Fibroblast of villous mesenchyme (primary cell): ENCODE measurements around the gene TLR1. TPM values are rescaled to one million over a fixed set of nuclear protein-coding genes. Genes with fewer than 3 reads are reported as not detected.
A peak's percentile ranks its signal among the peaks of the same experiment; 100 is the strongest.

Experiments
- DNase-seq: peaks from one replicate; pipeline ENCODE4 v3.0.0-alpha.2; 2010; ENCODE audit warnings: low read depth
- H3K4me3 ChIP-seq: 2 replicates; pipeline ENCODE4 v1.5.1; 2011; ENCODE audit warnings: low read depth, mild to moderate bottlenecking, low read length
- total RNA-seq: library from RNA; depleted of rRNA; stranded (reverse); fragments of >200 nt; gene quantifications from 2 replicates; pipeline ENCODE4 v1.2.3, GENCODE V29; 2012
- TF ChIP-seq, protein P1 (sequence below): IDR thresholded peaks from 2 replicates; pipeline ENCODE4 v1.5.1; 2012; ENCODE audit warnings: low read depth, mild to moderate bottlenecking, low read length; ENCODE audit not compliant: insufficient read depth

TLR1 gene
- total RNA-seq, 1 donor, result 0.86 TPM

DNA sequence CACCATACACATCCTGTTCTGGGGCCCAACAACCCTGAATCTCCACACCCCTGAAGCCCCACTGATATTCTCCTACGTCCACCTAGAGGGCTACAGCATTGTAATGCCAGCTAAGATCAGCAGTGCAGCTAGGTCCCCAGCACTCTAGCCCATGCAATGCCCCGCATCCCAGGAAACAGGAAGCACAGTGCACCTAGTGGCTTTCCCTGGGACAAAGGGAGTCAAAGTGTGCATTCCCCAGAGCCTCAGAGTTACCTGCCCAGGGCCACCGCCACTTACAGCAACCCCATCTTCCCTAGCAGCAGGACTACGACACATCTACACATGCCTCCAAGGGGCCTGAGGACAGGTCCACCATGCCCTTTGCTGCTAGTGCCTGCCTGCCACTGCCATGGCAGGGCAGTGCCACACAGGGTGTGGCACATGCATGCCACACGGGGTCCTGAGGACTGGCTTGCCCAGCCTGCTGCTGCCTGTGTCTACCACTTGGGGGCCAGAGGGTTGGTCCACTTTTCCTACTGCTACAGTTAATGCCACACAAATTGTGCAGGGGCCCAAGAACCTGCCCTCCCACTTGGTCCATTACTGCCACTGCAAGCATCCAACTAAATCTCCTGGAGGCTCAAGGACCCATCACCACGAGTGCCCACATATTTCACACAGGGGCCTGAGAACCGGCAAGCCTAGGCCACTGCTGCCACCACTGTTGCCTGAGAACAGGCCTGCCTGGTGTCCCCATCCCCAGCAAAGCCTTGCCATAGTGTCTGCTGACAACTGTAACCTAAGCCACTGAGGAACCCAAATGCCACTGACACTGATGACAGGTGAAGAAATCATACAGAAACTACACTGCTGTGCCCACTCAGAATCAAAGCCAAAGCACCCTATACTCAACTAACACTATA lies 28.3 kb upstream of the TLR1 start:
- TF ChIP-seq, protein P1, sequence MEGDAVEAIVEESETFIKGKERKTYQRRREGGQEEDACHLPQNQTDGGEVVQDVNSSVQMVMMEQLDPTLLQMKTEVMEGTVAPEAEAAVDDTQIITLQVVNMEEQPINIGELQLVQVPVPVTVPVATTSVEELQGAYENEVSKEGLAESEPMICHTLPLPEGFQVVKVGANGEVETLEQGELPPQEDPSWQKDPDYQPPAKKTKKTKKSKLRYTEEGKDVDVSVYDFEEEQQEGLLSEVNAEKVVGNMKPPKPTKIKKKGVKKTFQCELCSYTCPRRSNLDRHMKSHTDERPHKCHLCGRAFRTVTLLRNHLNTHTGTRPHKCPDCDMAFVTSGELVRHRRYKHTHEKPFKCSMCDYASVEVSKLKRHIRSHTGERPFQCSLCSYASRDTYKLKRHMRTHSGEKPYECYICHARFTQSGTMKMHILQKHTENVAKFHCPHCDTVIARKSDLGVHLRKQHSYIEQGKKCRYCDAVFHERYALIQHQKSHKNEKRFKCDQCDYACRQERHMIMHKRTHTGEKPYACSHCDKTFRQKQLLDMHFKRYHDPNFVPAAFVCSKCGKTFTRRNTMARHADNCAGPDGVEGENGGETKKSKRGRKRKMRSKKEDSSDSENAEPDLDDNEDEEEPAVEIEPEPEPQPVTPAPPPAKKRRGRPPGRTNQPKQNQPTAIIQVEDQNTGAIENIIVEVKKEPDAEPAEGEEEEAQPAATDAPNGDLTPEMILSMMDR, result peak; percentile 28
- no peak overlapping the region for H3K4me3 ChIP-seq
- no peak for DNase-seq

DNA sequence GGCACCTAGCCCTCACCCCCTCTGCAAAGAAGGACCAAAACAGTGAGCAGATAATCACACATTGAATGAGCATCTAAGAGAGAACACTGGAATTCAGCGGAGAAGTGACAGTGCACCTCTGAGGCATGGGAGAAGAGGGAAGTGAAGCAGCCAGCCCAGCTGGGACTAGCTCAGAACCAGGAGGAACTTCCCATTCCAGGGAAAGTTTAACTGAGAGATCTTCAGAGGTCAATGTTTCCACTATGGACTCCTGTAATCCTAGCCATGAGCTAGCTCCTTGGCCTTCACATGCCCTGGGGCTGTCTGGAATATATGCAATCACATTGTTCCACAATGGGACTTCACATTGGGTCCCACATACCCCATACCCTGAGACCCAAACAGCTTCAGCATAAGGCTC lies 27.6 kb upstream of the TLR1 start:
- TF ChIP-seq, protein P1, result no peak
- no peak for DNase-seq
- H3K4me3 ChIP-seq, result no peak overlapping the region

DNA sequence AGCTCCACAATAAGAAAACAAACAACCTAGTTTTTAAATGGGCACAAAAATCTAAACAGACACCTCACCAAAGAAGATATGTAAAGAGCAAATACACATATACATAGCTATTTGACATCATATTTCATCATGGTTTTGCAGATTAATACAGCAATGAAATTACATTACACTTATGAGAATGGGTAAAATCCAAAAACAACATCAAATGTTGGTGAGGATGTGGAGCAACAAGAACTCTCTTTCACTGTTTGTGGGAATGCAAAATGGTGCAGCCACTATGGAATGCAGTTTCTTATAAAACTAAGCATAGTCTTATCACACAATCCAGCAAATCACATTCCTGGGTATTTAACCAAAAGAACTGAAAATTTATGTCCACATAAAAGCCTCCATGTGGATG lies 27.1 kb upstream of the TLR1 start:
- TF ChIP-seq, protein P1, result no peak
- no peak overlapping the region for H3K4me3 ChIP-seq
- peak; percentile 54 for DNase-seq

DNA sequence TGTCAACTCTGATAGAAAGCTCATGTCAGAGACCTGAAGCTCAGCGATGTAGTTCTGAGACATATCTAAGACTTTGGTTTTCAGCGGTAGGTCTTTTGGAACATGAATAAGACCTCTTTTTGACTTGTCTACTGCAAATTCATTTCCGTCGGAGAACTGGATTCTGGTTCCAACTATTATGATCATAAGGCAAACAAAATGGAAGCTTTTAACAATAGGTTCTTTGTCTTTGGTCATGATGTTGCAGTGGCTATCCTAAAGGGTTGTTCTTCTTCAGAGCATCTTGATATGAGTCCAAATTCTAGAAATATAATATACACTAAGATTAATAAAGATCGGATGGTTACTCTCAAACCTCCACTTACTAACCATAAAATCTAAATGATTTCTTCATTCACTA lies 24.6 kb upstream of the TLR1 start:
- no peak overlapping the region for H3K4me3 ChIP-seq
- TF ChIP-seq, protein P1, result no peak
- no peak for DNase-seq

DNA sequence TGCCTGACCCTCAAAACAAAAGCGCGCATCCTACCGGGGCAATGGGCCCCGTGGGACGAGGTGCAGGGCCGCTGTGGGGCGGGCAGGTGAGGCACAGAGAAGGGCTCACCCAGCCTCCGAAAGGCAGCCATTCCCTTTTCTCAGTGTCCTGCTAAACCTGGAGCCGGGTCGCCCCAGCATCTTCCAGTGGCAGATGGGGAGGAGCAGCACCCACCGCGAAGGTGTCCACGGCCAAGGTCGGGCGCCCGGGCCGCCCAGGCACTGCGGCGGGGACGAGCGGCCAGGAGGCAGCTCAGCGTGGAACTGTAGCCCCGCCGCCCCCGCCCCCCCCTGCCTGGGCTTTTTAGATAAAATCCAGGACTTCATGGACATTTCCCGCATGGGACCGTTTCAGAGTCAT lies 19.2 kb upstream of the TLR1 start:
- H3K4me3 ChIP-seq, result no peak overlapping the region
- TF ChIP-seq, protein P1, result no peak
- DNase-seq, result no peak

DNA sequence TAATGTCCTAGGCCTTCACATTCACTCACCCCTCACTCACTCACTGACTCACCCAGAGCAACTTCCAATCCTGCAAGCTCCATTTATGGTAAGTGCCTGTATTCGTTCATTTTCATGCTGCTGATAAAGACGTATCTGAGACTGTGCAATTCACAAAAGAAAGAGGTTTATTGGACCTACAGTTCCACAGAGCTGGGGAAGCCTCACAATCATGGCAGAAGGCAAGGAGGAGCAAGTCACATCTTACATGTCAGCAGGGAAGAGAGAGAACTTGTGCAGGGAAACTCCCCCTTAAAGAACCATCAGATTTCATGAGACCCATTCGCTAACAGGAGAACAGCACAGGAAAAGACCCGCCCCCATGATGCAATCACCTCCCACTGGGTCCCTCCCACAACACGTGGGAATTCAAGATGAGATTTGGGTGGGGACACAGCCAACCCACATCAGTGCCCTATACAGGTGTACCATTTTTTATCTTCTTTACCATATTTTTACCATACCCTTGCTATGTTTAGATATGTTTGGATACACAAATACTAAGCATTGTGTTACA lies 18.2 kb upstream of the TLR1 start:
- TF ChIP-seq, protein P1, result no peak

More for the DNA sequence above, 18.2 kb upstream of the TLR1 start:
- no peak overlapping the region for H3K4me3 ChIP-seq
- DNase-seq, result no peak
